IPS-18c (cell line): ENCODE results near the gene SH3PXD2A.

Experiments used
- H3K4me3 ChIP-seq: 2 replicates; pipeline ENCODE4 v1.7.0; 2013; ENCODE audit warnings: low read depth, mild to moderate bottlenecking, low read length, moderate library complexity; ENCODE audit not compliant: insufficient read depth
- H3K9me3 ChIP-seq: one replicate; pipeline ENCODE4 v1.6.1; 2013; ENCODE audit warnings: mild to moderate bottlenecking, low read length, moderate library complexity; ENCODE audit not compliant: control insufficient read depth, insufficient read depth

Gene SH3PXD2A

GRCh38 chr10:103660364-103661197 lies 194.8 kb downstream of the SH3PXD2A start:
- Histone ChIP-seq H3K9me3 (no peaks in the 10 kb centered on the region), H3K4me3 (peak overlapping the region; percentile 20; the same call in 1 of the 2 replicates)

GRCh38 chr10:103659674-103660363 lies 195.6 kb downstream of the SH3PXD2A start:
- no peaks in the 10 kb centered on the region for H3K9me3 ChIP-seq
- H3K4me3 ChIP-seq: no peak overlapping the region

- H3K9me3 ChIP-seq: no peaks in the 10 kb centered on the region
- peak overlapping the region; percentile 3; the same call in 1 of the 2 replicates for H3K4me3 ChIP-seq
These were observed 197.3 kb downstream of the SH3PXD2A start for GRCh38 chr10:103658049-103658577.

- Histone ChIP-seq H3K9me3 (no peaks in the 10 kb centered on the region), H3K4me3 (no peak overlapping the region)
These were observed 198.2 kb downstream of the SH3PXD2A start for GRCh38 chr10:103657061-103657591.

GRCh38 chr10:103654925-103655324 lies 200.5 kb downstream of the SH3PXD2A start:
- H3K9me3 ChIP-seq: no peaks in the 10 kb centered on the region

GRCh38 chr10:103653581-103654037 lies 201.8 kb downstream of the SH3PXD2A start:
- H3K4me3 ChIP-seq: no peak overlapping the region
- H3K9me3 ChIP-seq: no peaks in the 10 kb centered on the region

More at GRCh38 chr10:103654925-103655324, 200.5 kb downstream of the SH3PXD2A start:
- H3K4me3 ChIP-seq: no peak overlapping the region

GRCh38 chr10:103652599-103653281 lies 202.6 kb downstream of the SH3PXD2A start:
- Histone ChIP-seq H3K9me3 (no peaks in the 10 kb centered on the region), H3K4me3 (no peak overlapping the region)

- H3K9me3 ChIP-seq: no peaks in the 10 kb centered on the region
- H3K4me3 ChIP-seq: no peak overlapping the region
These were observed 203.4 kb downstream of the SH3PXD2A start for GRCh38 chr10:103651783-103652476.

GRCh38 chr10:103651333-103651732 lies 204.0 kb downstream of the SH3PXD2A start:
- Histone ChIP-seq H3K9me3 (no peaks in the 10 kb centered on the region), H3K4me3 (no peak overlapping the region)

- Histone ChIP-seq H3K4me3 (no peak overlapping the region), H3K9me3 (no peaks in the 10 kb centered on the region)
These were observed 205.5 kb downstream of the SH3PXD2A start for GRCh38 chr10:103649654-103650423.

GRCh38 chr10:103648636-103649532 lies 206.5 kb downstream of the SH3PXD2A start:
- no peak overlapping the region for H3K4me3 ChIP-seq
- no peaks in the 10 kb centered on the region for H3K9me3 ChIP-seq

- no peaks in the 10 kb centered on the region for H3K9me3 ChIP-seq
These were observed 207.1 kb downstream of the SH3PXD2A start for GRCh38 chr10:103648251-103648635.

GRCh38 chr10:103646304-103646703 lies 209.1 kb downstream of the SH3PXD2A start:
- Histone ChIP-seq H3K9me3 (no peaks in the 10 kb centered on the region), H3K4me3 (no peak overlapping the region)

More at GRCh38 chr10:103648251-103648635, 207.1 kb downstream of the SH3PXD2A start:
- H3K4me3 ChIP-seq: no peak overlapping the region

- H3K9me3 ChIP-seq: no peaks in the 10 kb centered on the region
- no peak overlapping the region for H3K4me3 ChIP-seq
These were observed 210.0 kb downstream of the SH3PXD2A start for GRCh38 chr10:103645141-103646054.
